HG02973 (cell line): Measurements from ENCODE around the gene TSPAN18.

Source experiments
- ATAC-seq: cut with Tn5 transposase; IDR thresholded peaks from one replicate; pipeline ENCODE4 v1.9.1; 2021; ENCODE audit warnings: moderate library complexity; ENCODE audit not compliant: unreplicated experiment

Gene TSPAN18

GRCh38 chr11:44793350-44794090 is 66.8 kb downstream of the TSPAN18 start:
- ATAC-seq = no peak

- no peak for ATAC-seq
Observed at GRCh38 chr11:44795803-44796535, 69.2 kb downstream of the TSPAN18 start.

- ATAC-seq = no peak
Observed at GRCh38 chr11:44797051-44797450, 70.3 kb downstream of the TSPAN18 start.

GRCh38 chr11:44797886-44798606 is 71.3 kb downstream of the TSPAN18 start:
- no peak for ATAC-seq

GRCh38 chr11:44798607-44798972 is 71.8 kb downstream of the TSPAN18 start:
- no peak for ATAC-seq

- ATAC-seq = no peak
Observed at GRCh38 chr11:44799012-44799411, 72.2 kb downstream of the TSPAN18 start.

GRCh38 chr11:44802347-44802746 is 75.6 kb downstream of the TSPAN18 start:
- no peak for ATAC-seq

- no peak for ATAC-seq
Observed at GRCh38 chr11:44803009-44803408, 76.2 kb downstream of the TSPAN18 start.

GRCh38 chr11:44804449-44805437 is 78.0 kb downstream of the TSPAN18 start:
- ATAC-seq = no peak

GRCh38 chr11:44805596-44805995 is 78.8 kb downstream of the TSPAN18 start:
- no peak for ATAC-seq

GRCh38 chr11:44808053-44808753 is 81.4 kb downstream of the TSPAN18 start:
- ATAC-seq = no peak

- no peak for ATAC-seq
Observed at GRCh38 chr11:44809283-44809682, 82.5 kb downstream of the TSPAN18 start.

- no peak for ATAC-seq
Observed at GRCh38 chr11:44811841-44812448, 85.2 kb downstream of the TSPAN18 start.

GRCh38 chr11:44812971-44813370 is 86.2 kb downstream of the TSPAN18 start:
- ATAC-seq = no peak

- no peak for ATAC-seq
Observed at GRCh38 chr11:44813401-44813800, 86.6 kb downstream of the TSPAN18 start.

- no peak for ATAC-seq
Observed at GRCh38 chr11:44814881-44815592, 88.3 kb downstream of the TSPAN18 start.

- no peak for ATAC-seq
Observed at GRCh38 chr11:44815917-44816456, 89.2 kb downstream of the TSPAN18 start.

- ATAC-seq = no peak
Observed at GRCh38 chr11:44816761-44817160, 90.0 kb downstream of the TSPAN18 start.
